ENCODE results near the gene CNTN6. TPM values are rescaled to one million over a fixed set of nuclear protein-coding genes. Genes with fewer than 3 reads are reported as not detected.

CNTN6 gene
- total RNA-seq, 1 experiment from 2014 or later = not detected

DNA sequence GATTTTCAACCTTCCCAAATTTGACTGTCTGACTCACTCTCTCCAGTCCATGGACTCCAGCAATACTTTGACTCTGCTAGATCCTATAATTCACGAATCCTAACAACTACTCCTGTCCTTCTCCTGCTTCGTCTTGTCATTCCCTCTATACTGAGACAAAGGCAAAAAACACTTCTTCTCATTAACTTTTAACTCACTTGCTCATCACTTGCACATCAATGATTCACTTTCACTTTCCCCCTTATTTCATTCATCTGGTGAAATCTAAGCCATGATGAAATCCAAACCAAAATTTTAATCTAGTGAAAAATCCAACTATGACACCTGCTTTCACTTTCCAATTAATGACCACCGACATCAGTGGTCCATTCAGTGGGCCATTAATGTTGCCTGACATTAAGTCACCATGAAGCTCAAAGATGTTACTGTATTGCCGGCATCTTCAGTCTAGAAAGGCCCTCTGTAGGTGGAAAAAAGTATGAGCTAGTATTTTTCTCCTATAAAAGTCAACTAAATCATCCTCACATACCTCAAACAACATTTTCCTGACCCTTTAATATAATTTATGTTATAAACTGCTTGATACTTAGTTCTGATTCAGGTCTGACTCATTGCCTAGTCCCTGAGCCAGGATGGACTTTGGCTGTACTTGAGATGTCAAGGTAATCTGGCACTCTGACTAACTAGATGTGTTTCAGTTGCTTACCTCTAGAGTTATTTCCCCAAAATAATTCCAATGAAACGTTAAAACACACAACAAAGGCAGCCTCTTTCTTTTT is 158.6 kb downstream of the CNTN6 start:
- H3K4me3 ChIP-seq (ENCODE audit: low read depth in 2 of 2, low read length in 2 of 2) = no peak overlapping the region
- no peaks in the 10 kb centered on the region for H3K9me3 ChIP-seq (ENCODE audit: control insufficient read depth, insufficient read depth, low read depth, low read length)
- ATAC-seq = no peak
- BruUV-seq (replicated peaks) = no TSS peak
- intact Hi-C loops (cut with micrococcal nuclease; ENCODE audit: unreplicated experiment) (no loop called here), in situ Hi-C loops (cut with HindIII; ENCODE audit: low pct_unique_long_range_greater_than_20kb, low sequenced_read_pairs) (no loop called here)
- CTCF ChIA-PET = no interaction called here
- no peak for DNase-seq (ENCODE audit: low read depth, low spot score)
- TF ChIP-seq POLR2AphosphoS5 (IDR thresholded peaks at IDR 0.05; ENCODE audit: low read depth, low read length) (no peak), TCF7L2 (IDR thresholded peaks at IDR 0.05; ENCODE audit: low read depth, low read length) (no peak), SIN3A (IDR thresholded peaks at IDR 0.05; ENCODE audit: borderline replicate concordance, insufficient read depth, low read depth, low read length) (no peak), REST (IDR thresholded peaks at IDR 0.05; ENCODE audit: insufficient read depth in 1 of 2, low read depth in 2 of 2, low read length in 1 of 2) (no peak)
- TF ChIP-seq, protein P1, sequence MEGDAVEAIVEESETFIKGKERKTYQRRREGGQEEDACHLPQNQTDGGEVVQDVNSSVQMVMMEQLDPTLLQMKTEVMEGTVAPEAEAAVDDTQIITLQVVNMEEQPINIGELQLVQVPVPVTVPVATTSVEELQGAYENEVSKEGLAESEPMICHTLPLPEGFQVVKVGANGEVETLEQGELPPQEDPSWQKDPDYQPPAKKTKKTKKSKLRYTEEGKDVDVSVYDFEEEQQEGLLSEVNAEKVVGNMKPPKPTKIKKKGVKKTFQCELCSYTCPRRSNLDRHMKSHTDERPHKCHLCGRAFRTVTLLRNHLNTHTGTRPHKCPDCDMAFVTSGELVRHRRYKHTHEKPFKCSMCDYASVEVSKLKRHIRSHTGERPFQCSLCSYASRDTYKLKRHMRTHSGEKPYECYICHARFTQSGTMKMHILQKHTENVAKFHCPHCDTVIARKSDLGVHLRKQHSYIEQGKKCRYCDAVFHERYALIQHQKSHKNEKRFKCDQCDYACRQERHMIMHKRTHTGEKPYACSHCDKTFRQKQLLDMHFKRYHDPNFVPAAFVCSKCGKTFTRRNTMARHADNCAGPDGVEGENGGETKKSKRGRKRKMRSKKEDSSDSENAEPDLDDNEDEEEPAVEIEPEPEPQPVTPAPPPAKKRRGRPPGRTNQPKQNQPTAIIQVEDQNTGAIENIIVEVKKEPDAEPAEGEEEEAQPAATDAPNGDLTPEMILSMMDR (IDR thresholded peaks at IDR 0.05) = no peak; the same call in 1 of the 2 replicates
- no peaks in the 10 kb centered on the region for H3K36me3 ChIP-seq (ENCODE audit: control insufficient read depth, insufficient read depth, low read length)
- POLR2A ChIA-PET = no interaction called here
- no peaks in the 10 kb centered on the region for H3K4me1 ChIP-seq (ENCODE audit: control insufficient read depth, insufficient read depth, low read length)
- no peaks in the 10 kb centered on the region for H3K27me3 ChIP-seq (ENCODE audit: control insufficient read depth, insufficient read depth, low read length)
- no peak overlapping the region for H3K27ac ChIP-seq (ENCODE audit: low read length)

DNA sequence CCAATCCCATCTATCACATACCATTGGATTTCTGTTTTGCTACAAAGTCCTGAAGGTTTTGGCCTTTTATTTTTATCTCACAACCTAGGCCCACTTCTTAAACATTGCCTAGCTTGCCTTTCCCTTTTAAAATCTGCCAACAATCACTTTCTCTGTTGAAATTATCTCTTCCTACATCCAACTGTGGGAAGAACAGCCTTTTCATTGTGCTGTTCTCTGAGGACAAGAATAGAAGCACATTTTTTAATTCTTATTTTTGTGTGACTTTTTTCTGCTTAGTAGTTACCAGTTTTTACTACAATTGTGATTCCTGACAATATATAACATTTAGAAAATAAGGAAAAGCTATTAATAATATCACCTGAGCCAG is 159.2 kb downstream of the CNTN6 start:
- in situ Hi-C loops (cut with HindIII; ENCODE audit: low pct_unique_long_range_greater_than_20kb, low sequenced_read_pairs) = no loop called here
- no peaks in the 10 kb centered on the region for H3K9me3 ChIP-seq (ENCODE audit: control insufficient read depth, insufficient read depth, low read depth, low read length)
- ChIA-PET POLR2A (no interaction called here), CTCF (no interaction called here)
- intact Hi-C loops (cut with micrococcal nuclease; ENCODE audit: unreplicated experiment) = no loop called here
- H3K36me3 ChIP-seq (ENCODE audit: control insufficient read depth, insufficient read depth, low read length) = no peaks in the 10 kb centered on the region
- H3K27ac ChIP-seq (ENCODE audit: low read length) = no peak overlapping the region
- no peak for ATAC-seq
- TF ChIP-seq, protein P1 (IDR thresholded peaks at IDR 0.05) = no peak
- TF ChIP-seq REST (IDR thresholded peaks at IDR 0.05; ENCODE audit: insufficient read depth in 1 of 2, low read depth in 2 of 2, low read length in 1 of 2) (no peak), SIN3A (IDR thresholded peaks at IDR 0.05; ENCODE audit: borderline replicate concordance, insufficient read depth, low read depth, low read length) (no peak)
- no peaks in the 10 kb centered on the region for H3K4me1 ChIP-seq (ENCODE audit: control insufficient read depth, insufficient read depth, low read length)
- no TSS peak for BruUV-seq (replicated peaks)
- DNase-seq (ENCODE audit: low read depth, low spot score) = no peak
- no peaks in the 10 kb centered on the region for H3K27me3 ChIP-seq (ENCODE audit: control insufficient read depth, insufficient read depth, low read length)
- H3K4me3 ChIP-seq (ENCODE audit: low read depth in 2 of 2, low read length in 2 of 2) = no peak overlapping the region

All from Panc1 (cell line).